Activated CD4-positive, alpha-beta T cell treated with anti-CD3 and anti-CD28 coated beads, Interleukin-2, amount 10 ng/mL, durations not matched to agents 7 days and 5 days (primary cell): ENCODE results near the gene PNMT. TPM values are rescaled to one million over a fixed set of nuclear protein-coding genes. Genes with fewer than 3 reads are reported as not detected.

ENCODE experiments used
- CTCF ChIA-PET: fragments of 350-600 bp; sonication (Branson Sonifier 250); formaldehyde crosslinking; loops from one replicate; lab custom pipeline; 2021; ENCODE audit warnings: antibody characterized with exemption; lab: Charles Lee
- POLR2A ChIA-PET: fragments of 350-600 bp; sonication (Branson Sonifier 250); formaldehyde crosslinking; loops from one replicate; lab custom pipeline; 2021; ENCODE audit warnings: antibody characterized with exemption; lab: Charles Lee
- DNase-seq: peaks from one replicate; pipeline ENCODE4 v3.0.0-alpha.2; 2020
- H3K27ac Mint-ChIP-seq: one replicate; pipeline ENCODE4 v1.8.0; 2021; ENCODE audit warnings: mild to moderate bottlenecking, moderate library complexity, mixed read lengths
- H3K27me3 Mint-ChIP-seq: one replicate; pipeline ENCODE4 v1.8.0; 2021; ENCODE audit warnings: mixed read lengths
- H3K36me3 Mint-ChIP-seq: one replicate; pipeline ENCODE4 v1.8.0; 2021; ENCODE audit warnings: low read depth, mixed read lengths
- H3K4me1 Mint-ChIP-seq: one replicate; pipeline ENCODE4 v1.8.0; 2021; ENCODE audit warnings: mixed read lengths
- H3K4me3 Mint-ChIP-seq: one replicate; pipeline ENCODE4 v1.8.0; 2021; ENCODE audit warnings: mild to moderate bottlenecking, moderate library complexity, mixed read lengths
- H3K9me3 Mint-ChIP-seq: one replicate; pipeline ENCODE4 v1.8.0; 2021; ENCODE audit warnings: mixed read lengths
- total RNA-seq, 2 experiments: library from RNA; stranded (reverse); gene quantifications; one replicate each; pipeline ENCODE4 v1.2.3, GENCODE V29; 2021

The PNMT gene
- total RNA-seq, 2 experiments from 2014 or later = 0.19 TPM; not detected in 1

DNA sequence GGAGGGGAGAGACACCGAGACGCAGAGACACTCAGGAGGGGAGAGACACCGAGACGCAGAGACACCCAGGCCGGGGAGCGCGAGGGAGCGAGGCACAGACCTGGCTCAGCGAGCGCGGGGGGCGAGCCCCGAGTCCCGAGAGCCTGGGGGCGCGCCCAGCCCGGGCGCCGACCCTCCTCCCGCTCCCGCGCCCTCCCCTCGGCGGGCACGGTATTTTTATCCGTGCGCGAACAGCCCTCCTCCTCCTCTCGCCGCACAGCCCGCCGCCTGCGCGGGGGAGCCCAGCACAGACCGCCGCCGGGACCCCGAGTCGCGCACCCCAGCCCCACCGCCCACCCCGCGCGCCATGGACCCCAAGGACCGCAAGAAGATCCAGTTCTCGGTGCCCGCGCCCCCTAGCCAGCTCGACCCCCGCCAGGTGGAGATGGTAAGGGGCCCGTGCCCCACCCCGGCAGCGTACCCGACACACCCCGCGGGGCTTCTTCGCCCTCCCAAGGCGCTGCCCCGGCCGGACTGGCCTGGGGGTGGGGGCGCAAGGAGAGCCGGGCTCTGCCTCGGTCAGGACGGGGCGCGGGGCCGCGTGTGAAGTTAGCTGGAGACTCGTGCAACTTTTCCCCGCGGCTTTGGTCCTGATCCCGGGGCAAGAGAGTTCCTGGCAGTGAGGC is 41.1 kb upstream of the PNMT start:
- Mint-ChIP-seq H3K27ac (no peak overlapping the region), H3K36me3 (no peaks in the 10 kb centered on the region), H3K4me3 (no peak overlapping the region), H3K27me3 (peaks cover 47% of the 10 kb centered on the region), H3K4me1 (peaks cover 34% of the 10 kb centered on the region), H3K9me3 (no peaks in the 10 kb centered on the region)
- DNase-seq = no peak
- POLR2A ChIA-PET = no interaction called here
- CTCF ChIA-PET = interaction anchor here (0.5 to 1.4 kb wide), 3 partner anchors 11 to 127 kb away, joined by 3 read pairs; no protein-coding TSS in a partner anchor

- no peak overlapping the region for H3K4me3 Mint-ChIP-seq
- POLR2A ChIA-PET = no interaction called here
- no peaks in the 10 kb centered on the region for H3K36me3 Mint-ChIP-seq
- peaks cover 47% of the 10 kb centered on the region for H3K27me3 Mint-ChIP-seq
- no peak for DNase-seq
- CTCF ChIA-PET = interaction anchor here (1.0 to 1.4 kb wide), 4 partner anchors 9 to 126 kb away, joined by 3 to 6 read pairs (median 3); no protein-coding TSS in a partner anchor
- peaks cover 29% of the 10 kb centered on the region for H3K4me1 Mint-ChIP-seq
- H3K9me3 Mint-ChIP-seq = no peaks in the 10 kb centered on the region
- H3K27ac Mint-ChIP-seq = no peak overlapping the region
Observed at GRCh38 chr17:39627712-39628516, 40.3 kb upstream of the PNMT start.

GRCh38 chr17:39628655-39629493 is 39.4 kb upstream of the PNMT start:
- DNase-seq = no peak
- Mint-ChIP-seq H3K9me3 (no peaks in the 10 kb centered on the region), H3K4me3 (no peak overlapping the region), H3K36me3 (no peaks in the 10 kb centered on the region), H3K27ac (no peak overlapping the region), H3K27me3 (peaks cover 47% of the 10 kb centered on the region), H3K4me1 (peaks cover 22% of the 10 kb centered on the region)
- ChIA-PET CTCF (interaction anchor here (1.0 to 1.4 kb wide), 3 partner anchors 9 to 26 kb away, joined by 3 to 6 read pairs (median 3); no protein-coding TSS in a partner anchor), POLR2A (no interaction called here)

DNA sequence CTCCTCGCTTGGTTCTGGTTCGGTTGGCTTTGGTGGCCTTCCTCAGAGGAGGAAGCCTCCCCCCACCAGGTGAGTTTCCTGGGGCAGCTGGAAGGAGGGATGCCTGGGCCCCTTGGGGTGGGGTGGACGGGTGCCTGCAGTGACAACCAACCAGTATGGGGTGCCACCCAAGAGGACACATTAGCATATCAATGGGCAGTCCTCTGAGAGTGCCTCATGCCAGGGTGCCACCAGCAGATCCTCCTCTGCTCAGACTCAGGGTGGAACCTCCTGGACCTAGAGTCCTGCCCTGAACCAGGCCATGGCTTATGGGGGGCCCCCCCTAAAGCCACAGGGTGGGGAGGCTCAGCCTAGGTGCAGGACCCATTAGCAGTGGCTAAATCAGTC is 38.8 kb upstream of the PNMT start:
- ChIA-PET POLR2A (no interaction called here), CTCF (no interaction called here)
- Mint-ChIP-seq H3K9me3 (no peaks in the 10 kb centered on the region), H3K4me1 (peaks cover 23% of the 10 kb centered on the region), H3K4me3 (no peak overlapping the region), H3K27me3 (peaks cover 46% of the 10 kb centered on the region), H3K27ac (no peak overlapping the region), H3K36me3 (no peaks in the 10 kb centered on the region)
- no peak for DNase-seq

DNA sequence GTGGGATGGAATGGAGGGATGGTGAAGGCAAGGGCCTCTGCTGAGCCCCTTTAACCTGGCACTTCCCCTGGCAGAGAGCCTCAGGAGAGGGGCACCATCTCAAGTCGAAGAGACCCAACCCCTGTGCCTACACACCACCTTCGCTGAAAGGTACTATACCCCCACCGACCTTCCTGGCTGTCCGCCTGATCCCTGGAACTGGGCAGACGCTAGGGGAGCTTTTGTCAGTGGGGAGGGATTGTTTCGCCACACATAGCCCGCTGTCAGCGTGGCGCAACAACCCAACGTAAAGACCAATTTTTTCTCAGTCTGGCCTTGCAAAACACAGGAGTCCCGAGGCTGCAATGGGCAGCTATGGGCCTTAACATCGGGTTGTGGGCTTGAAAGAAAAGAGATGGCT is 38.4 kb upstream of the PNMT start:
- Mint-ChIP-seq H3K36me3 (no peaks in the 10 kb centered on the region), H3K27ac (no peak overlapping the region), H3K4me1 (peaks cover 22% of the 10 kb centered on the region), H3K4me3 (no peak overlapping the region), H3K27me3 (peaks cover 42% of the 10 kb centered on the region), H3K9me3 (no peaks in the 10 kb centered on the region)
- DNase-seq = no peak
- CTCF ChIA-PET = interaction anchor here (1.5 to 6.7 kb wide), 2 partner anchors 7 to 75 kb away, joined by 4 to 108 read pairs; no protein-coding TSS in a partner anchor
- POLR2A ChIA-PET = no interaction called here

DNA sequence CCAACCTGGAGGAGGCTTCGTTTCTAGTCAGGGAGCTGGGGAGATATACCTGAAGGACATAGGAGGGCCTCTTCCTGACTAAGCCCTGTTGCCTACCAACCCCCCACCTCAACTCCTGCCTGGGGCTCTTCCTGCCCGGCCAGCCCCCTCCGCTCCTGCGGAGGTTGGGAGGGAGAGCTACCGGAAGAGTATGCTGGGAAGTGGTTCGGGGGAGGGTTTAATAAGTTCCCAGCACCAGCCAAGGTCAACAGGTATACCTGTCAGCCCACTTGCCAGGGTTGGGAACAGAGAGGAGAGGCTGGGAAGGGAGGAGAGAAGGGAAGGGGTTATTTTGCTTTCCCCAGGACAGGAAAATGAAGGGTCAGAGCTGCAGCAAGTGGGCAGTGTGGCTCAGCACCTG is 36.9 kb upstream of the PNMT start:
- H3K27me3 Mint-ChIP-seq = peaks cover 26% of the 10 kb centered on the region
- peaks cover 24% of the 10 kb centered on the region for H3K4me1 Mint-ChIP-seq
- no peaks in the 10 kb centered on the region for H3K36me3 Mint-ChIP-seq
- no peaks in the 10 kb centered on the region for H3K9me3 Mint-ChIP-seq
- DNase-seq = no peak
- CTCF ChIA-PET = interaction anchor here (0.6 to 6.7 kb wide), 5 partner anchors 8 to 1960 kb away, joined by 3 to 108 read pairs (median 4); partner anchors contain the start of gene PNMT
- POLR2A ChIA-PET = no interaction called here
- peak overlapping the region; percentile 33 for H3K27ac Mint-ChIP-seq
- H3K4me3 Mint-ChIP-seq = no peak overlapping the region

- Mint-ChIP-seq H3K27me3 (peaks cover 21% of the 10 kb centered on the region), H3K36me3 (no peaks in the 10 kb centered on the region), H3K27ac (no peak overlapping the region), H3K4me3 (no peak overlapping the region), H3K9me3 (no peaks in the 10 kb centered on the region), H3K4me1 (peaks cover 26% of the 10 kb centered on the region)
- ChIA-PET CTCF (interaction anchor here (0.6 to 6.7 kb wide), 5 partner anchors 9 to 425 kb away, joined by 3 to 108 read pairs (median 5); no protein-coding TSS in a partner anchor), POLR2A (interaction anchor here (0.6 kb wide), 2 partner anchors 18 to 655 kb away, joined by 3 to 4 read pairs; no protein-coding TSS in a partner anchor)
- DNase-seq = no peak
Observed at GRCh38 chr17:39632153-39632941, 35.9 kb upstream of the PNMT start.

DNA sequence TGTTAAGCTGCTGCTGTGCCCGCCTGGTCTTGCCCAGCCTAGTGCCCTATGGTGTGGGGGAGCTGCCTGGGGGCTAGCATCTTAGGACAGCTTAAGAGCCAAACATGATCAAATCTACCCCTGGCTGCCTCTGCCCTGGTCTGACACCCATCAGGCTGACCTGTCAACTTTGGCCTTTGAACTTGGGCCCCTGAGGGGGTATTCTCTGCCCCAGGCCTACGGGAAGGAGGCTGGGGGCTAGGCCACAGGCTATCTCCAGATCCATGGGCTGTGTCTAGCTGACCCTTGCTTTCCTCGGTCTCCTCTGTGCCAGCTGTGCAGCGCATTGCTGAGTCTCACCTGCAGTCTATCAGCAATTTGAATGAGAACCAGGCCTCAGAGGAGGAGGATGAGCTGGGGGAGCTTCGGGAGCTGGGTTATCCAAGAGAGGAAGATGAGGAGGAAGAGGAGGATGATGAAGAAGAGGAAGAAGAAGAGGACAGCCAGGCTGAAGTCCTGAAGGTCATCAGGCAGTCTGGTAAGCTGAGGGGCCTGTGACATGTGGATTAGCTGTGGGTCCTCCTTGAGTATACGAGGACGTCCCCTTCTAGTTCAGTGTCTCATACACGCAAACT is 34.6 kb upstream of the PNMT start:
- DNase-seq = no peak
- peaks cover 11% of the 10 kb centered on the region for H3K27me3 Mint-ChIP-seq
- peaks cover 7% of the 10 kb centered on the region for H3K36me3 Mint-ChIP-seq
- no peak overlapping the region for H3K4me3 Mint-ChIP-seq
- POLR2A ChIA-PET = no interaction called here
- H3K9me3 Mint-ChIP-seq = no peaks in the 10 kb centered on the region
- no peak overlapping the region for H3K27ac Mint-ChIP-seq
- CTCF ChIA-PET = interaction anchor here (0.6 to 6.7 kb wide), 6 partner anchors 10 to 643 kb away, joined by 3 to 108 read pairs (median 4); no protein-coding TSS in a partner anchor
- peaks cover 38% of the 10 kb centered on the region for H3K4me1 Mint-ChIP-seq

- Mint-ChIP-seq H3K4me3 (no peak overlapping the region), H3K27ac (no peak overlapping the region), H3K4me1 (peaks cover 45% of the 10 kb centered on the region), H3K9me3 (no peaks in the 10 kb centered on the region), H3K36me3 (peaks cover 7% of the 10 kb centered on the region), H3K27me3 (peaks cover 9% of the 10 kb centered on the region)
- ChIA-PET POLR2A (no interaction called here), CTCF (interaction anchor here (0.7 to 6.7 kb wide), 10 partner anchors 10 to 200 kb away, joined by 3 to 108 read pairs (median 4); no protein-coding TSS in a partner anchor)
- peak; percentile 31 for DNase-seq
Observed at GRCh38 chr17:39634384-39634871, 33.8 kb upstream of the PNMT start.

DNA sequence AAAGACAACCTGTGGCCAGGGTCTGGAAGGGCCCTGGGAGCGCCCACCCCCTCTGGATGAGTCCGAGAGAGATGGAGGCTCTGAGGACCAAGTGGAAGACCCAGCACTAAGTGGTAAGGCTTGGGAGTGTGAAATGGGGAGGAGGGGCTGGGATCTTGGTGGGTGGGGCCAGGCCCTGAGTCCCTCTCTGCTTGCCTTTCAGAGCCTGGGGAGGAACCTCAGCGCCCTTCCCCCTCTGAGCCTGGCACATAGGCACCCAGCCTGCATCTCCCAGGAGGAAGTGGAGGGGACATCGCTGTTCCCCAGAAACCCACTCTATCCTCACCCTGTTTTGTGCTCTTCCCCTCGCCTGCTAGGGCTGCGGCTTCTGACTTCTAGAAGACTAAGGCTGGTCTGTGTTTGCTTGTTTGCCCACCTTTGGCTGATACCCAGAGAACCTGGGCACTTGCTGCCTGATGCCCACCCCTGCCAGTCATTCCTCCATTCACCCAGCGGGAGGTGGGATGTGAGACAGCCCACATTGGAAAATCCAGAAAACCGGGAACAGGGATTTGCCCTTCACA is 32.6 kb upstream of the PNMT start:
- Mint-ChIP-seq H3K4me1 (peaks cover 54% of the 10 kb centered on the region), H3K27ac (peak overlapping the region; percentile 89), H3K27me3 (peaks cover 9% of the 10 kb centered on the region), H3K9me3 (no peaks in the 10 kb centered on the region), H3K4me3 (peak overlapping the region; percentile 91), H3K36me3 (peaks cover 7% of the 10 kb centered on the region)
- ChIA-PET CTCF (interaction anchor here (1.1 to 6.7 kb wide), 5 partner anchors 12 to 199 kb away, joined by 3 to 108 read pairs (median 4); no protein-coding TSS in a partner anchor), POLR2A (no interaction called here)
- no peak for DNase-seq

DNA sequence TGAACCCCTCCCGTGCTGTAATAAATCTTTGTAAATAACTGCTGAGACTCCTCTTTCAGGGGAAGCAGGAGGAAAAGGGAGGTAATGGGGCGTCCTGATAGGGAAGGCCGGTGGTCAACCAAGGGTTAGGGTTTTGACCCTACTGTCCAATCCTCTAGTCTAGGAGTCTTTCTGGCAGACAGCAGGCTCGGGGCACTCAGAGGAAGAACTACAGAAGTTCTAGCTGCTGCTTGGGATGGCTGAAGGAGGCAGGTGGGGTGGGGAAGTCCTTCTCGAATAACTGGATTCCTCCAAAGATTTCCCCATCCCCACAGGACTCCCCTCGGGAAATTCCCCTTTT is 31.7 kb upstream of the PNMT start:
- Mint-ChIP-seq H3K9me3 (no peaks in the 10 kb centered on the region), H3K27me3 (peaks cover 4% of the 10 kb centered on the region), H3K4me1 (peaks cover 53% of the 10 kb centered on the region), H3K4me3 (peak overlapping the region; percentile 91), H3K27ac (peak overlapping the region; percentile 89), H3K36me3 (peaks cover 7% of the 10 kb centered on the region)
- ChIA-PET CTCF (interaction anchor here (1.9 to 6.7 kb wide), 2 partner anchors 13 to 18 kb away, joined by 11 to 108 read pairs; no protein-coding TSS in a partner anchor), POLR2A (no interaction called here)
- DNase-seq = no peak
